ENCODE data around the gene HOOK1.

GRCh38 chr1:59885160-59885832, 70.5 kb downstream of the HOOK1 start:
- TF ChIP-seq KLF9 (CRISPR knock-in tag; IDR thresholded peaks at IDR 0.05; ENCODE audit: low read depth) (no peak), MAZ (IDR thresholded peaks at IDR 0.05; ENCODE audit: borderline replicate concordance, low read depth, low read length) (no peak), MAZ (CRISPR knock-in tag; IDR thresholded peaks at IDR 0.05; ENCODE audit: low read depth) (no peak), CREM (IDR thresholded peaks at IDR 0.05) (no peak), CREM (CRISPR knock-in tag; IDR thresholded peaks at IDR 0.05) (no peak), ETS1 (CRISPR knock-in tag; IDR thresholded peaks at IDR 0.05) (no peak), MEIS1 (CRISPR knock-in tag; IDR thresholded peaks at IDR 0.05; ENCODE audit: borderline replicate concordance) (no peak)

Measured in HepG2 (cell line).